WI38 (cell line): Measurements from ENCODE around the gene GP2.

ENCODE experiments used
- H3K4me3 ChIP-seq: 2 replicates; pipeline ENCODE4 v1.5.1; 2011; ENCODE audit warnings: low read depth, mild to moderate bottlenecking, control low read depth, low read length
- TF ChIP-seq, protein P1 (sequence below): IDR thresholded peaks from 2 replicates; pipeline ENCODE4 v1.5.1; 2012; ENCODE audit warnings: low read depth, mild to moderate bottlenecking, control low read depth, low read length

The GP2 gene

GRCh38 chr16:20311548-20311947 is 15.8 kb downstream of the GP2 start:
- H3K4me3 ChIP-seq: no peak overlapping the region
- TF ChIP-seq, protein P1, sequence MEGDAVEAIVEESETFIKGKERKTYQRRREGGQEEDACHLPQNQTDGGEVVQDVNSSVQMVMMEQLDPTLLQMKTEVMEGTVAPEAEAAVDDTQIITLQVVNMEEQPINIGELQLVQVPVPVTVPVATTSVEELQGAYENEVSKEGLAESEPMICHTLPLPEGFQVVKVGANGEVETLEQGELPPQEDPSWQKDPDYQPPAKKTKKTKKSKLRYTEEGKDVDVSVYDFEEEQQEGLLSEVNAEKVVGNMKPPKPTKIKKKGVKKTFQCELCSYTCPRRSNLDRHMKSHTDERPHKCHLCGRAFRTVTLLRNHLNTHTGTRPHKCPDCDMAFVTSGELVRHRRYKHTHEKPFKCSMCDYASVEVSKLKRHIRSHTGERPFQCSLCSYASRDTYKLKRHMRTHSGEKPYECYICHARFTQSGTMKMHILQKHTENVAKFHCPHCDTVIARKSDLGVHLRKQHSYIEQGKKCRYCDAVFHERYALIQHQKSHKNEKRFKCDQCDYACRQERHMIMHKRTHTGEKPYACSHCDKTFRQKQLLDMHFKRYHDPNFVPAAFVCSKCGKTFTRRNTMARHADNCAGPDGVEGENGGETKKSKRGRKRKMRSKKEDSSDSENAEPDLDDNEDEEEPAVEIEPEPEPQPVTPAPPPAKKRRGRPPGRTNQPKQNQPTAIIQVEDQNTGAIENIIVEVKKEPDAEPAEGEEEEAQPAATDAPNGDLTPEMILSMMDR: no peak

- TF ChIP-seq, protein P1: no peak
- no peak overlapping the region for H3K4me3 ChIP-seq
These were observed 16.6 kb downstream of the GP2 start for GRCh38 chr16:20310421-20311395.

GRCh38 chr16:20309786-20310185 is 17.5 kb downstream of the GP2 start:
- TF ChIP-seq, protein P1: no peak
- H3K4me3 ChIP-seq: no peak overlapping the region

- TF ChIP-seq, protein P1: no peak
- H3K4me3 ChIP-seq: no peak overlapping the region
These were observed 18.3 kb downstream of the GP2 start for GRCh38 chr16:20308801-20309590.

DNA sequence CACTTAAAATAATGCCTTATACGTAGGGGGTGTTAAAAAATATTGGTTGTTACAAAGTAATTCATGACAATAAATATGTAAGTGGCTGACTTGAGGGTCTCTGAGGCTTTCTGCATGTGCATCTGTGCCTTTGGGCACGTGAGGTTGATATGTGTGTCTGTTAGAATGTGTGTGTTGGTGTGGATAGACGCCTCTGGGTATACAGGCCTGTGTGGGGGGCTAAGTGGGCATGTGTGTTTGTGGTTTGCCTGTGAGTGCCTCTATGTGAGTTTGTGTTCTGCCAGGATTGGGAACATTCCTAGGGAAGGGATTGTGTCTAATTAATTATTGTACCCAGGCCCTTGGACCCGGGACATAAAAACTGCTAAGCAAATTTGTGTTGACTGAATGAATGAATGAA is 19.0 kb downstream of the GP2 start:
- no peak overlapping the region for H3K4me3 ChIP-seq
- TF ChIP-seq, protein P1: no peak

GRCh38 chr16:20307791-20308190 is 19.5 kb downstream of the GP2 start:
- no peak overlapping the region for H3K4me3 ChIP-seq
- TF ChIP-seq, protein P1: no peak

GRCh38 chr16:20307240-20307671 is 20.1 kb downstream of the GP2 start:
- TF ChIP-seq, protein P1: no peak

More at GRCh38 chr16:20307240-20307671, 20.1 kb downstream of the GP2 start:
- H3K4me3 ChIP-seq: no peak overlapping the region
